Mammary epithelial cell (primary cell): ENCODE data around the gene NGRN.

Experiments
- EZH2 ChIP-seq: IDR thresholded peaks from 2 replicates; pipeline ENCODE4 v1.6.1; 2012; ENCODE audit warnings: low read length, inconsistent platforms, borderline replicate concordance
- TF ChIP-seq, protein P1 (sequence below), 2 donors: IDR thresholded peaks in 1 of 2; conservative IDR thresholded peaks in 1 of 2; 2 replicates each; pipeline ENCODE4 v1.5.1; 2011 to 2012; ENCODE audit warnings: inconsistent platforms in 2 of 2, low read length in 2 of 2, mild to moderate bottlenecking in 2 of 2, control low read depth in 1 of 2, low read depth in 1 of 2; ENCODE audit not compliant: insufficient read depth in 1 of 2; ENCODE audit errors: extremely low read depth in 1 of 2

- TF ChIP-seq, protein P1, sequence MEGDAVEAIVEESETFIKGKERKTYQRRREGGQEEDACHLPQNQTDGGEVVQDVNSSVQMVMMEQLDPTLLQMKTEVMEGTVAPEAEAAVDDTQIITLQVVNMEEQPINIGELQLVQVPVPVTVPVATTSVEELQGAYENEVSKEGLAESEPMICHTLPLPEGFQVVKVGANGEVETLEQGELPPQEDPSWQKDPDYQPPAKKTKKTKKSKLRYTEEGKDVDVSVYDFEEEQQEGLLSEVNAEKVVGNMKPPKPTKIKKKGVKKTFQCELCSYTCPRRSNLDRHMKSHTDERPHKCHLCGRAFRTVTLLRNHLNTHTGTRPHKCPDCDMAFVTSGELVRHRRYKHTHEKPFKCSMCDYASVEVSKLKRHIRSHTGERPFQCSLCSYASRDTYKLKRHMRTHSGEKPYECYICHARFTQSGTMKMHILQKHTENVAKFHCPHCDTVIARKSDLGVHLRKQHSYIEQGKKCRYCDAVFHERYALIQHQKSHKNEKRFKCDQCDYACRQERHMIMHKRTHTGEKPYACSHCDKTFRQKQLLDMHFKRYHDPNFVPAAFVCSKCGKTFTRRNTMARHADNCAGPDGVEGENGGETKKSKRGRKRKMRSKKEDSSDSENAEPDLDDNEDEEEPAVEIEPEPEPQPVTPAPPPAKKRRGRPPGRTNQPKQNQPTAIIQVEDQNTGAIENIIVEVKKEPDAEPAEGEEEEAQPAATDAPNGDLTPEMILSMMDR (conservative IDR thresholded peaks at IDR 0.05 in 1 of 2, IDR thresholded peaks at IDR 0.05 in 1 of 2; ENCODE audit: extremely low read depth in 1 of 2, insufficient read depth in 1 of 2, low read depth in 1 of 2, low read length in 2 of 2): no peak
- no peak for TF ChIP-seq EZH2
Observed at GRCh38 chr15:90227336-90227735, 38.1 kb upstream of the NGRN start.
